HepG2 (cell line): ENCODE data around the gene ERC1. TPM values are rescaled to one million over a fixed set of nuclear protein-coding genes. Genes with fewer than 3 reads are reported as not detected.

ENCODE experiments used
- ATAC-seq: fragments of 200-7000 bp; cut with Tn5 transposase; 3 replicates; pipeline ENCODE4 v1.9.1; 2020; ENCODE audit warnings: mild to moderate bottlenecking, moderate library complexity
- BruUV-seq: library from RNA; stranded (reverse); fragments of 400-500 nt; replicated peaks from 2 replicates; lab custom pipeline; 2021; lab: Mats Ljungman, UMichigan
- CTCF ChIA-PET: fragments of 300-600 bp; formaldehyde crosslinking; extraction: SDS; loops from one replicate; lab custom pipeline; 2021; ENCODE audit warnings: low total read pairs, inconsistent platforms, low intra/inter-chr PET ratio; lab: Yijun Ruan, JAX
- POLR2A ChIA-PET: fragments of 350-600 bp; sonication (Branson Sonifier 250); formaldehyde crosslinking; loops from one replicate; lab custom pipeline; 2020; ENCODE audit warnings: antibody characterized with exemption, inconsistent platforms; lab: Yijun Ruan, JAX
- DNase-seq: peaks from one replicate; pipeline ENCODE4 v3.0.0-alpha.2; 2015; ENCODE audit warnings: low spot score
- FAIRE-seq: peaks from 3 replicates; lab custom pipeline; 2011; peaks lifted over from hg19 to GRCh38; lab: Jason Lieb, UNC
- H2AFZ ChIP-seq: one replicate; pipeline ENCODE4 v1.6.1; 2011; ENCODE audit warnings: low read length, inconsistent platforms
- H3K27ac ChIP-seq: fragments of 300-600 bp; 3 replicates; pipeline ENCODE4 v1.8.0; 2011; ENCODE audit warnings: mixed run types, mild to moderate bottlenecking, mixed read lengths, low read length, inconsistent platforms; ENCODE audit not compliant: insufficient read depth; ENCODE audit errors: extremely low read length
- H3K27me3 ChIP-seq, 2 experiments: fragments of 200-600 bp in 1 of 2; 2 replicates in 1 of 2; 3 replicates in 1 of 2; pipeline versions ENCODE4 v1.6.0 to v1.8.0; 2011; ENCODE audit warnings: low read length in 2 of 2, mild to moderate bottlenecking in 2 of 2, moderate library complexity in 2 of 2, inconsistent platforms in 1 of 2; ENCODE audit not compliant: insufficient read depth in 2 of 2, control insufficient read depth in 1 of 2
- H3K36me3 ChIP-seq, 2 experiments: fragments of 200-600 bp in 1 of 2; replicated peaks in 1 of 2; 2 replicates in 1 of 2; 3 replicates in 1 of 2; pipeline versions ENCODE4 v1.5.1 to v1.8.0; 2011; ENCODE audit warnings: low read length in 2 of 2, inconsistent platforms in 1 of 2; ENCODE audit not compliant: insufficient read depth in 2 of 2, control insufficient read depth in 1 of 2
- H3K4me1 ChIP-seq: 2 replicates; pipeline ENCODE4 v1.5.1; 2012; ENCODE audit warnings: low read length, inconsistent platforms; ENCODE audit not compliant: insufficient read depth
- H3K4me2 ChIP-seq: 2 replicates; pipeline ENCODE4 v1.6.0; 2011; ENCODE audit warnings: low read depth, low read length, inconsistent platforms
- H3K4me3 ChIP-seq, 3 experiments: fragments of 200-600 bp in 1 of 3; sonication (generic), shearing (Covaris generic) in 1 of 3; replicated peaks in 1 of 3; 2 replicates each; pipeline ENCODE4 v1.5.1; 2011 to 2016; ENCODE audit warnings: low read length in 3 of 3, inconsistent platforms in 2 of 3, low read depth in 2 of 3, mild to moderate bottlenecking in 2 of 3, control low read depth in 1 of 3, mixed read lengths in 1 of 3; ENCODE audit not compliant: insufficient read depth in 1 of 3
- H3K79me2 ChIP-seq: one replicate; pipeline ENCODE4 v1.6.1; 2011; ENCODE audit warnings: low read length, inconsistent platforms; ENCODE audit not compliant: insufficient read depth
- H3K9ac ChIP-seq: 2 replicates; pipeline ENCODE4 v1.6.0; 2011; ENCODE audit warnings: mild to moderate bottlenecking, low read depth, low read length, inconsistent platforms; ENCODE audit not compliant: insufficient read depth
- H3K9me3 ChIP-seq: 2 replicates; pipeline ENCODE4 v1.5.1; 2012; ENCODE audit warnings: mild to moderate bottlenecking, low read length
- H4K20me1 ChIP-seq: 2 replicates; pipeline ENCODE4 v1.6.0; 2011; ENCODE audit warnings: inconsistent platforms, mild to moderate bottlenecking, low read length, moderate library complexity; ENCODE audit not compliant: insufficient read depth
- CHD2 ChIP-seq: IDR thresholded peaks from 2 replicates; pipeline ENCODE4 v1.6.1; 2011; ENCODE audit warnings: low read depth, low read length, improper control_type of control experiment
- FOXO1 ChIP-seq: sonication (generic); formaldehyde crosslinking; IDR thresholded peaks from 2 replicates; pipeline ENCODE4 v1.4.0; 2020; ENCODE audit warnings: missing genetic modification reagents
- HNRNPH1 ChIP-seq: fragments of 200-400 bp; formaldehyde crosslinking; optimal IDR thresholded peaks from 2 replicates; pipeline ENCODE3; 2017; ENCODE audit warnings: mild to moderate bottlenecking, low read depth, low read length
- NFIC ChIP-seq: IDR thresholded peaks from 2 replicates; pipeline ENCODE4 v1.6.1; 2012; ENCODE audit warnings: mild to moderate bottlenecking, low read length, inconsistent platforms
- PLRG1 ChIP-seq: fragments of 450-650 bp; conservative IDR thresholded peaks from 2 replicates; pipeline ENCODE4 v1.6.1; 2016
- SNAPC2 ChIP-seq: sonication (generic); formaldehyde crosslinking; IDR thresholded peaks from 2 replicates; pipeline ENCODE4 v1.8.1; 2022; ENCODE audit warnings: mild to moderate bottlenecking, missing genetic modification reagents
- ZFP1 ChIP-seq: IDR thresholded peaks from 2 replicates; pipeline ENCODE4 v1.6.1; 2016
- ZMYM2 ChIP-seq: sonication (generic); formaldehyde crosslinking; IDR thresholded peaks from 2 replicates; pipeline ENCODE4 v1.8.0; 2022; ENCODE audit warnings: mild to moderate bottlenecking, missing genetic modification reagents
- ZNF629 ChIP-seq: sonication (generic); formaldehyde crosslinking; conservative IDR thresholded peaks from 2 replicates; pipeline ENCODE4 v1.5.0; 2020; ENCODE audit warnings: missing genetic modification reagents
- WGBS: methylation state at CpG from one replicate; pipeline ENCODE4 v1.1.6; 2017; ENCODE audit warnings: low lambda C conversion rate; 5-methylcytosine and 5-hydroxymethylcytosine counted together
- in situ Hi-C: cut with HindIII; loops from 2 replicates; pipeline ENCODE4 v1.10.0; 2017; ENCODE audit warnings: low pct_unique_long_range_greater_than_20kb; ENCODE audit not compliant: extremely low pct_ligation_motif_present
- intact Hi-C: fragments of 100-400 bp; cut with micrococcal nuclease; formaldehyde crosslinking; loops from one replicate; pipeline ENCODE4 v1.10.0; 2022; ENCODE audit not compliant: unreplicated experiment
- polyA plus RNA-seq, 8 experiments: library from polyadenylated mRNA; depleted of rRNA in 3 of 8; stranded (reverse) in 7 of 8; unstranded in 1 of 8; fragments of >200 nt; fragmentation: Illumina TruSeq in 4 of 8; extraction: Trizol in 4 of 8; gene quantifications; 2 replicates each; pipeline versions ENCODE4 v1.2.1 to v1.2.3, GENCODE V29; 2011 to 2016; ENCODE audit warnings: low read depth in 4 of 8, missing spikeins in 1 of 8, mixed read lengths in 1 of 8; ENCODE audit not compliant: insufficient read depth in 1 of 8
- total RNA-seq, 5 experiments: library from RNA; depleted of rRNA; stranded (reverse); fragments of >200 nt; fragmentation: Illumina TruSeq; extraction: Trizol; gene quantifications; 2 replicates each; pipeline ENCODE4 v1.2.3, GENCODE V29; 2016; ENCODE audit warnings: low read depth in 1 of 5
- TF ChIP-seq, protein P1 (sequence below): sonication (generic); formaldehyde crosslinking; IDR thresholded peaks from 2 replicates; pipeline ENCODE4 v1.5.0; 2020; ENCODE audit warnings: missing genetic modification reagents
- TF ChIP-seq, protein P2 (sequence below), 2 experiments: sonication (generic) in 1 of 2; formaldehyde crosslinking in 1 of 2; IDR thresholded peaks; 2 replicates each; pipeline versions ENCODE4 v1.4.0 to v1.6.1; 2018 to 2020; ENCODE audit warnings: missing genetic modification reagents in 2 of 2, borderline replicate concordance in 1 of 2, low read depth in 1 of 2, mild to moderate bottlenecking in 1 of 2, missing biosample characterization in 1 of 2
- TF ChIP-seq, protein P3 (sequence below): sonication (generic); formaldehyde crosslinking; IDR thresholded peaks from 2 replicates; pipeline ENCODE4 v1.4.0; 2020; ENCODE audit warnings: low read depth, mild to moderate bottlenecking, missing genetic modification reagents

Gene ERC1
- total and polyA plus RNA-seq, 2 of the 13 experiments (the other 11 are each of a cell fraction or from before 2014, with no cell fraction given) = 6.1 to 12.4 TPM

DNA sequence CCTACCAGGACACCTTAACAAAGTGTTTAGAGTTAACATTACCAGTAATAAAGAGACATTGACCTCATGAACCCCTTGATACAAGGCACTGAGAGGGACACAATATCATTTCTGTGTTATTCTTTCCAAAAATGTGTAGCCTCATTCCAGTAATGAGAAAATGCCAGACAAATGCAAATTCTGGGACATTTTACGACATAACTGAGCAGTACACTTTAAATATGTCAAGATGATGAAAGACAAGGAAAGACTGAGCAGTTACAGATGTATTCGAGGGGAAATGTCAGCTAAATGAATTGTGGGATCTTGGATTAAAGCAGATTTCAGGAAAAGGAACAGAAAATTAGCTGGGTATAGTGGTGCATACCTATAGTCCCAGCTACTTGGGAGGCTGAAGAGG is 255.6 kb downstream of the ERC1 start (continued):
- TF ChIP-seq, protein P1, sequence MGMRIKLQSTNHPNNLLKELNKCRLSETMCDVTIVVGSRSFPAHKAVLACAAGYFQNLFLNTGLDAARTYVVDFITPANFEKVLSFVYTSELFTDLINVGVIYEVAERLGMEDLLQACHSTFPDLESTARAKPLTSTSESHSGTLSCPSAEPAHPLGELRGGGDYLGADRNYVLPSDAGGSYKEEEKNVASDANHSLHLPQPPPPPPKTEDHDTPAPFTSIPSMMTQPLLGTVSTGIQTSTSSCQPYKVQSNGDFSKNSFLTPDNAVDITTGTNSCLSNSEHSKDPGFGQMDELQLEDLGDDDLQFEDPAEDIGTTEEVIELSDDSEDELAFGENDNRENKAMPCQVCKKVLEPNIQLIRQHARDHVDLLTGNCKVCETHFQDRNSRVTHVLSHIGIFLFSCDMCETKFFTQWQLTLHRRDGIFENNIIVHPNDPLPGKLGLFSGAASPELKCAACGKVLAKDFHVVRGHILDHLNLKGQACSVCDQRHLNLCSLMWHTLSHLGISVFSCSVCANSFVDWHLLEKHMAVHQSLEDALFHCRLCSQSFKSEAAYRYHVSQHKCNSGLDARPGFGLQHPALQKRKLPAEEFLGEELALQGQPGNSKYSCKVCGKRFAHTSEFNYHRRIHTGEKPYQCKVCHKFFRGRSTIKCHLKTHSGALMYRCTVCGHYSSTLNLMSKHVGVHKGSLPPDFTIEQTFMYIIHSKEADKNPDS = no peak
- TF ChIP-seq PLRG1 = no peak

DNA sequence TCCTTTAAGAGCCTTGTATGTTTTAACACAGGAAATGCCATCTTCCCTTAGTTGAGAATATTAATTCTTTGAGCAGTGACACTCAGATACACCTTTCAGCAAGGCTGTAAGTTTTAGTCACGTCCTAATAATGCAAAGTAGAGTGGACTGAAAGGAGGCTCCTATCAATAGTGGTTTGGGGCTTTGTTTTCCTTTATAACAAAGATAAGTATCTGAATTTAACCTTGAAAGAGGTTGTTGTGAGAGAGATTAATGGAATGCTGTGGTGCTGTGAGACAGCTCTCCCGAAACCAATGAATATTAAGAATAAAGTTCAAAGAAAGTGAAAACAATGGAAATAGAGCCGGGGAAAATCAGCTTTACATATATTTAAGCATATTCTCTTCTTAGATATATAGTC is 259.6 kb downstream of the ERC1 start:
- Histone ChIP-seq H3K36me3 (no peaks in the 10 kb centered on the region), H3K9me3 (no peaks in the 10 kb centered on the region), H3K9ac (no peak overlapping the region), H3K4me2 (no peak overlapping the region), H3K27me3 (no peaks in the 10 kb centered on the region), H3K79me2 (no peaks in the 10 kb centered on the region), H3K4me1 (no peaks in the 10 kb centered on the region), H3K4me3 (no peak overlapping the region), H4K20me1 (no peaks in the 10 kb centered on the region), H2AFZ (no peak overlapping the region), H3K27ac (no peak overlapping the region)
- POLR2A ChIA-PET = no interaction called here
- CTCF ChIA-PET = no interaction called here
- intact Hi-C loops = no loop called here
- in situ Hi-C loops = no loop called here
- TF ChIP-seq CHD2 (no peak), ZFP1 (no peak), SNAPC2 (no peak), NFIC (no peak), ZNF629 (CRISPR knock-in tag) (no peak), FOXO1 (CRISPR knock-in tag) (no peak), HNRNPH1 (no peak), ZMYM2 (CRISPR knock-in tag) (no peak)
- TF ChIP-seq, protein P2, sequence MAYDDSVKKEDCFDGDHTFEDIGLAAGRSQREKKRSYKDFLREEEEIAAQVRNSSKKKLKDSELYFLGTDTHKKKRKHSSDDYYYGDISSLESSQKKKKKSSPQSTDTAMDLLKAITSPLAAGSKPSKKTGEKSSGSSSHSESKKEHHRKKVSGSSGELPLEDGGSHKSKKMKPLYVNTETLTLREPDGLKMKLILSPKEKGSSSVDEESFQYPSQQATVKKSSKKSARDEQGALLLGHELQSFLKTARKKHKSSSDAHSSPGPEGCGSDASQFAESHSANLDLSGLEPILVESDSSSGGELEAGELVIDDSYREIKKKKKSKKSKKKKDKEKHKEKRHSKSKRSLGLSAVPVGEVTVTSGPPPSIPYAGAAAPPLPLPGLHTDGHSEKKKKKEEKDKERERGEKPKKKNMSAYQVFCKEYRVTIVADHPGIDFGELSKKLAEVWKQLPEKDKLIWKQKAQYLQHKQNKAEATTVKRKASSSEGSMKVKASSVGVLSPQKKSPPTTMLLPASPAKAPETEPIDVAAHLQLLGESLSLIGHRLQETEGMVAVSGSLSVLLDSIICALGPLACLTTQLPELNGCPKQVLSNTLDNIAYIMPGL (CRISPR knock-in tag; IDR thresholded peaks at IDR 0.05; ENCODE audit: borderline replicate concordance in 1 of 2, low read depth in 1 of 2) = no peak
- TF ChIP-seq, protein P3, sequence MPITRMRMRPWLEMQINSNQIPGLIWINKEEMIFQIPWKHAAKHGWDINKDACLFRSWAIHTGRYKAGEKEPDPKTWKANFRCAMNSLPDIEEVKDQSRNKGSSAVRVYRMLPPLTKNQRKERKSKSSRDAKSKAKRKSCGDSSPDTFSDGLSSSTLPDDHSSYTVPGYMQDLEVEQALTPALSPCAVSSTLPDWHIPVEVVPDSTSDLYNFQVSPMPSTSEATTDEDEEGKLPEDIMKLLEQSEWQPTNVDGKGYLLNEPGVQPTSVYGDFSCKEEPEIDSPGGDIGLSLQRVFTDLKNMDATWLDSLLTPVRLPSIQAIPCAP (CRISPR knock-in tag) = no peak
- FAIRE-seq = no peak
- BruUV-seq = no TSS peak
- no peak for ATAC-seq
- 96% methylated on average over 3 of the region's 3 CpGs for WGBS
- DNase-seq = no peak
